Pancreas (tissue), 10 donors: ENCODE measurements around the gene PGP. TPM values are rescaled to one million over a fixed set of nuclear protein-coding genes. Genes with fewer than 3 reads are reported as not detected.

Source experiments
- ATAC-seq, 4 donors: fragments of 200-7000 bp; cut with Tn5 transposase; one replicate each; pipeline versions ENCODE4 v1.8.0 to v1.9.1; 2020; ENCODE audit warnings: mild to moderate bottlenecking in 4 of 4, moderate library complexity in 4 of 4
- DNase-seq, 6 donors: peaks; one replicate each; pipeline ENCODE4 v3.0.0-alpha.2; 2020
- FAIRE-seq: peaks from 2 replicates; lab custom pipeline; 2012; peaks lifted over from hg19 to GRCh38; lab: Jason Lieb, UNC
- H3K27ac ChIP-seq, 4 donors: fragments of 200-600 bp; sonication (generic); 1 replicate in 3 of 4; 2 replicates in 1 of 4; pipeline versions ENCODE4 v1.5.0 to v1.8.0; 2020
- H3K27me3 ChIP-seq, 4 donors: fragments of 200-600 bp; one replicate each; pipeline ENCODE4 v1.8.0; 2021
- H3K36me3 ChIP-seq, 3 donors: fragments of 200-600 bp; sonication (generic) in 1 of 3; one replicate each; pipeline versions ENCODE4 v1.5.0 to v1.8.0; 2020 to 2021
- H3K4me1 ChIP-seq, 3 donors: fragments of 200-600 bp; one replicate each; pipeline ENCODE4 v1.8.0; 2021
- H3K4me3 ChIP-seq, 4 donors: fragments of 200-600 bp; sonication (generic) in 2 of 4; one replicate each; pipeline versions ENCODE4 v1.5.0 to v1.8.0; 2020 to 2021
- H3K9me3 ChIP-seq, 4 donors: fragments of 200-600 bp; one replicate each; pipeline ENCODE4 v1.8.0; 2021
- WGBS, 2 donors: extraction: QIAGEN DNeasy Blood & Tissue Kit; methylation state at CpG; one replicate each; pipeline ENCODE4 v1.1.7; 2013; 5-methylcytosine and 5-hydroxymethylcytosine counted together
- intact Hi-C, 3 donors: fragments of 100-400 bp; cut with DNase I; formaldehyde crosslinking; loops; one replicate each; pipeline versions ENCODE4 v1.11.1 to v1.14.2; 2022
- polyA plus RNA-seq, 2 donors: library from polyadenylated mRNA; stranded (reverse); fragments of 200-250 nt; gene quantifications; one replicate each; pipeline ENCODE4 v1.2.3, GENCODE V29; 2013
- total RNA-seq, 6 donors: library from RNA; stranded (reverse); fragmentation: NEBNext Ultra II Directional in 4 of 6; extraction: Animal tissue kit (Norgen Biotek cat#: 25700) in 4 of 6; gene quantifications; one replicate each; pipeline versions ENCODE4 v1.2.1 to v1.2.4, GENCODE V29; 2021 to 2023
- TF ChIP-seq, protein P1 (sequence below), 4 donors: fragments of 200-600 bp; sonication (generic) in 3 of 4; IDR thresholded peaks; one replicate each; pipeline versions ENCODE4 v1.5.0 to v1.8.0; 2021; ENCODE audit warnings: antibody characterized with exemption in 4 of 4
- donor health status: healthy with polysubstance abuse.
- donor health status: DM: no; HTN: no; CAD: no; lungs with moderate emphysema.
- donor health status: DM: no; HTN: no; CAD: no.
- donor health status: control.
- donor health status: control.
- donor health status: Bipolar disorder and iron deficiency.
- donor health status: DM: yes; HTN: yes; CAD: no.
- donor health status: DM: no; HTN: no; CAD: no.
- donor health status: DM: no; HTN: no; CAD: no.
- donor health status: DM: yes; HTN: yes; CAD: no.

The PGP gene
- total and polyA plus RNA-seq, 8 donors: 2.9 to 10.2 (median 4.1) TPM

DNA sequence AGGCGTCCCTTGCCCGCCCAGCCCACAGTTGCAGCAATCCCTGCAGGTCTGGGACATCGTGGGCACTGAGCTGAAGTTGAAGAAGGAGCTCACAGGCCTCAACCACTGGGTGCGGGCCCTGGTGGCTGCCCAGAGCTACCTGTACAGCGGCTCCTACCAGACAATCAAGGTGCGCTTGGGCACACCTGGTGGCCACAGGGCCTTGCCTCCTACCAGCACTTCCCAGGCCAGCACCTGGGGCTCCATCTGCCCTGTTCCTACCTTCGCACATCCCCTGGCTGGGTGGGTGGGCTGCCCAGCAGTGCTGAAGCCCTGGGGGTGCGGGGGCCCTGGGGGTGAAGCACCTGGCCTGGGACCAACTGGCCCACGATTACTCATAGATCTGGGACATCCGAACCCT, 39.2 kb downstream of the PGP start:
- WGBS, 2 donors: 90 to 95% methylated on average over 10 of the region's 10 CpGs
- ATAC-seq (no peak), DNase-seq (no peak), FAIRE-seq (no peak)
- Histone ChIP-seq H3K27ac (no peak overlapping the region), H3K36me3 (peaks cover 0 to 33% (median 19%) of the 10 kb centered on the region in 3 donors), H3K9me3 (no peaks in the 10 kb centered on the region), H3K4me1 (no peaks in the 10 kb centered on the region), H3K4me3 (no peak overlapping the region), H3K27me3 (no peaks in the 10 kb centered on the region)
- intact Hi-C loops: no loop called here
- TF ChIP-seq, protein P1, sequence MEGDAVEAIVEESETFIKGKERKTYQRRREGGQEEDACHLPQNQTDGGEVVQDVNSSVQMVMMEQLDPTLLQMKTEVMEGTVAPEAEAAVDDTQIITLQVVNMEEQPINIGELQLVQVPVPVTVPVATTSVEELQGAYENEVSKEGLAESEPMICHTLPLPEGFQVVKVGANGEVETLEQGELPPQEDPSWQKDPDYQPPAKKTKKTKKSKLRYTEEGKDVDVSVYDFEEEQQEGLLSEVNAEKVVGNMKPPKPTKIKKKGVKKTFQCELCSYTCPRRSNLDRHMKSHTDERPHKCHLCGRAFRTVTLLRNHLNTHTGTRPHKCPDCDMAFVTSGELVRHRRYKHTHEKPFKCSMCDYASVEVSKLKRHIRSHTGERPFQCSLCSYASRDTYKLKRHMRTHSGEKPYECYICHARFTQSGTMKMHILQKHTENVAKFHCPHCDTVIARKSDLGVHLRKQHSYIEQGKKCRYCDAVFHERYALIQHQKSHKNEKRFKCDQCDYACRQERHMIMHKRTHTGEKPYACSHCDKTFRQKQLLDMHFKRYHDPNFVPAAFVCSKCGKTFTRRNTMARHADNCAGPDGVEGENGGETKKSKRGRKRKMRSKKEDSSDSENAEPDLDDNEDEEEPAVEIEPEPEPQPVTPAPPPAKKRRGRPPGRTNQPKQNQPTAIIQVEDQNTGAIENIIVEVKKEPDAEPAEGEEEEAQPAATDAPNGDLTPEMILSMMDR (IDR thresholded peaks at IDR 0.05): no peak

DNA sequence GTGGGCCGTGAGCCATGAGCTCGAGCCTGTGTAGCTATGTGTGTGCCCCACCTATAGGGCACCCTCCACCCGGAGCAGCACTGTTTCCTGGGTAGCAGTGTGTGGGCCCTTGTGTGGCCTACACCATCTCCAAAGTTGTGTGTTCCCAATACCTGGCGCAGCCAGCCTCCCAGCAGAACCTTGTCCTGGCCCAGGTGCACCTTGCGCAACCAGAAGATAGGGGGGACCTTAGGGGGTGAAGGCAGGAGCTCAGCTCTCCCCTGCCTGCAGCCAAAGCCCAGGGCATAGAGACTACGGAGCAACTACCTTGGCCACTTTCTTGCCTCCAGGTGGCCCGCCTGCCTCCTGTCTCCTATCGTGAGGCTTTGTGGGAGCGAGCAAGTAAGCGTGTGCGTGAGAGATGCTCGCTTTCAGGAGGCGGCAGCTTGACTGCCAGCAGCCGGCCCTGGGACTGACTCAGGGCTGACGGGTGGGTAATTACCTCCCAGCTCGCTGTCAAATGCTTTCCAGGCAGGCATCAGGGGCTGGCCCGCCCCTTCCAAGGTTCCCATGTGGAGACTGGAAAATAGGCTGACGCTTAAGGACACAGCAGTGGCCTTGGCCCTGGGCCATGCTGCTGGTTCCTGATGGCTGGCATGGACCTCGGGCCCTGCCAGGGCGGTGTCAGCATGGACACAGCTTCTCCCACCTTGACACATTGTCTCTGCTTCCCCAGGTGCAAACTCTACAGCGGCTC, 40.1 kb downstream of the PGP start:
- Histone ChIP-seq H3K27me3 (no peaks in the 10 kb centered on the region), H3K36me3 (peaks cover 0 to 33% (median 19%) of the 10 kb centered on the region in 3 donors), H3K27ac (no peak overlapping the region), H3K4me1 (no peaks in the 10 kb centered on the region), H3K4me3 (no peak overlapping the region), H3K9me3 (no peaks in the 10 kb centered on the region)
- WGBS, 2 donors: 87 to 89% methylated on average over 21 of the region's 21 CpGs
- ATAC-seq (no peak), DNase-seq (no peak), FAIRE-seq (no peak)
- intact Hi-C loops: no loop called here
- TF ChIP-seq, protein P1 (IDR thresholded peaks at IDR 0.05): no peak

DNA sequence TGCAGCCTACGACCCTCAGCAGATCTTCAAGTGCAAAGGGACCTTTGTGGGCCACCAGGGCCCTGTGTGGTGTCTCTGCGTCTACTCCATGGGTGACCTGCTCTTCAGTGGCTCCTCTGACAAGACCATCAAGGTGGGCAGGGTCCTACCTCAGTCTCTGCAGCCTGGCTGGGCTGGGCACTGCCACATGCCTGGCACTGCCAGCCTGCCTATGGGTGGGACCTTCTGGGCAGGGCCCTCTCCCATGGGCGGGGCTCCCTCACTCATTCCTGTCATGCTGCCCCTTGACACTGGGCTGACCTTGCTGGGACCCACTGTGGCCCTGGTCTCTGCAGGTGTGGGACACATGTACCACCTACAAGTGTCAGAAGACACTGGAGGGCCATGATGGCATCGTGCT, 40.7 kb downstream of the PGP start:
- ATAC-seq (no peak), DNase-seq (no peak), FAIRE-seq (no peak)
- H3K27me3 ChIP-seq: no peaks in the 10 kb centered on the region
- no peak overlapping the region for H3K27ac ChIP-seq
- TF ChIP-seq, protein P1 (IDR thresholded peaks at IDR 0.05): no peak
- H3K4me1 ChIP-seq: no peaks in the 10 kb centered on the region
- peaks cover 0 to 33% (median 19%) of the 10 kb centered on the region in 3 donors for H3K36me3 ChIP-seq
- H3K4me3 ChIP-seq: no peak overlapping the region
- 95 to 97% methylated on average over 4 of the region's 4 CpGs for WGBS, 2 donors
- intact Hi-C loops: no loop called here
- H3K9me3 ChIP-seq: no peaks in the 10 kb centered on the region

DNA sequence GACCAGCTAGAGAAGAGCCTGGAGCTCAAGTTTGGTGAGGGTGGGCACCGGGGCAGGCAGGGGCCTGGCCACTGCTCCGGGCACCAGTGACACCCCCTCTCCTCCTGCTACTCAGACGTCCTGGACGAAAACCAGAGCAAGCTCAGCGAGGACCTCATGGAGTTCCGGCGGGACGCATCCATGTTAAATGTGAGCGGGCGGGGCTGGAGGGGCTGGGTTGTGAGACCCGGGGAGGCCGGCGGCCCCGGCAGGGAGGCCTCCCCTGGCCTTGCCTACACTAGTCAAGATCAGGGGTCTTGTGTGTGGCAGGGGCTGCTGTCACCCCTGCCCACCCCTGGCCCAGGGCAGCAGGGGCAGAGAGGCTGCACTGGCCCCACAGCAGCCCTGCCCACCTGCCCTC, 41.3 kb downstream of the PGP start:
- H3K4me1 ChIP-seq: no peaks in the 10 kb centered on the region
- no peaks in the 10 kb centered on the region for H3K27me3 ChIP-seq
- no peaks in the 10 kb centered on the region for H3K9me3 ChIP-seq
- H3K4me3 ChIP-seq: no peak overlapping the region
- intact Hi-C loops: no loop called here
- TF ChIP-seq, protein P1 (IDR thresholded peaks at IDR 0.05): no peak
- WGBS, 2 donors: 94 to 95% methylated on average over 14 of the region's 14 CpGs
- H3K36me3 ChIP-seq: peaks cover 0 to 33% (median 19%) of the 10 kb centered on the region in 3 donors
- ATAC-seq: no peak
- no peak overlapping the region for H3K27ac ChIP-seq
- no peak for FAIRE-seq
- DNase-seq: no peak

DNA sequence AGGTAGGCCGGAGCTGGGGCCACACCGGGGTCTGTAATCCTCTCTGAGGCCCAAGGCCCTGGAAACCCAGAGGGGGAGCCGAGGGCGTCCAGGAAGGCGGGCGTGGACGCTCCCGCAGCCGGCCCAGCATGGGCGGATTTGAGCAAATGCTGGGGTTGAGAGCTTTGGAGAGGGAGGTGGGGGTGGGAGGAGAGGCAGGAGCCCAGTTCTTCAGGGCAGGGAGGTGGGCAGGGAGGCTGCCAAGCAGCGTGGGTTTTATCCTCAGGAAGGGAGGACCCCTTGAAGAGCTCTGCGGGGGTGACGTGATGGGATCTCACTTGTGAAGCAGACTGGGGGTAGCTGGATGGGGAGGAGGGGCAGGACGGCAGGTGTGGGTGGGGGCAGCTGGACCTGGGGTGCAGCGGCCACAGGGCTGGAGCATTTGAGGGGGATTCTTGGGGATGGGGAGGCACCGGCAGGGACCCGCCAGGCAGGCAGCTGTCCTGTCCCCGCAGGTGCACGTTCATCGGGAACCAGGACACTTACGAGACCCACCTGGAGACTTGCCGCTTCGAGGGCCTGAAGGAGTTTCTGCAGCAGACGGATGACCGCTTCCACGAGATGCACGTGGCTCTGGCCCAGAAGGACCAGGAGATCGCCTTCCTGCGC, 41.8 kb downstream of the PGP start:
- Histone ChIP-seq H3K27me3 (no peaks in the 10 kb centered on the region), H3K4me3 (no peak overlapping the region), H3K4me1 (no peaks in the 10 kb centered on the region), H3K27ac (no peak overlapping the region), H3K36me3 (peaks cover 0 to 33% (median 19%) of the 10 kb centered on the region in 3 donors), H3K9me3 (no peaks in the 10 kb centered on the region)
- intact Hi-C loops: no loop called here
- FAIRE-seq: no peak
- TF ChIP-seq, protein P1 (IDR thresholded peaks at IDR 0.05): no peak
- no peak for ATAC-seq
- 94 to 96% methylated on average over 29 of the region's 29 CpGs for WGBS, 2 donors
- no peak for DNase-seq
